Renal cortical epithelial cell (primary cell): ENCODE measurements around the gene PCDHGA7. TPM values are rescaled to one million over a fixed set of nuclear protein-coding genes. Genes with fewer than 3 reads are reported as not detected.
"Not testable (repeated sequence)": the region's sequence is repeated elsewhere in the genome, so short reads cannot be mapped to it uniquely, and the experiment has no call there.

Experiments used
- DNase-seq: peaks from one replicate; pipeline ENCODE4 v3.0.0-alpha.2; 2011; ENCODE audit warnings: low read depth
- total RNA-seq: library from RNA; depleted of rRNA; stranded (reverse); fragments of >200 nt; gene quantifications from 2 replicates; pipeline ENCODE4 v1.2.3, GENCODE V29; 2014

PCDHGA7 gene
- total RNA-seq, 1 donor from 2014 or later = 2.3 TPM

GRCh38 chr5:141398608-141399007 lies 16.1 kb downstream of the PCDHGA7 start:
- no peak for DNase-seq

DNA sequence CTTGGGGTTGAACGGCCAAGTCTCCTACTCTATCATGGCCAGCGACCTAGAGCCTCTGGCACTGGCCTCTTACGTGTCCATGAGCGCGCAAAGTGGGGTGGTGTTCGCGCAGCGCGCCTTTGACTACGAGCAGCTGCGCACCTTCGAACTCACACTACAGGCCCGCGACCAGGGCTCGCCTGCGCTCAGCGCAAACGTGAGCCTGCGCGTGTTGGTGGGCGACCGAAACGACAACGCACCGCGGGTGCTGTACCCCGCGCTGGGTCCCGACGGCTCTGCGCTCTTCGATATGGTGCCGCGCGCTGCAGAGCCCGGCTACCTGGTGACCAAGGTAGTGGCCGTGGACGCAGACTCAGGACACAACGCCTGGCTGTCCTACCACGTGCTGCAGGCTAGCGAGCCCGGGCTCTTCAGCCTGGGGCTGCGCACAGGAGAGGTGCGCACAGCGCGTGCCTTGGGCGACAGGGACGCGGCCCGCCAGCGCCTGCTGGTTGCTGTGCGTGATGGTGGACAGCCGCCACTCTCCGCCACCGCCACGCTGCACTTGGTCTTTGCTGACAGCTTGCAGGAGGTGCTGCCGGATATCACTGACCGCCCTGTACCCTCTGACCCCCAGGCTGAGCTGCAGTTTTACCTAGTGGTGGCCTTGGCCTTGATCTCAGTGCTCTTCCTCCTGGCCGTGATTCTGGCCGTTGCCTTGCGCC lies 17.2 kb downstream of the PCDHGA7 start:
- DNase-seq = no peak

DNA sequence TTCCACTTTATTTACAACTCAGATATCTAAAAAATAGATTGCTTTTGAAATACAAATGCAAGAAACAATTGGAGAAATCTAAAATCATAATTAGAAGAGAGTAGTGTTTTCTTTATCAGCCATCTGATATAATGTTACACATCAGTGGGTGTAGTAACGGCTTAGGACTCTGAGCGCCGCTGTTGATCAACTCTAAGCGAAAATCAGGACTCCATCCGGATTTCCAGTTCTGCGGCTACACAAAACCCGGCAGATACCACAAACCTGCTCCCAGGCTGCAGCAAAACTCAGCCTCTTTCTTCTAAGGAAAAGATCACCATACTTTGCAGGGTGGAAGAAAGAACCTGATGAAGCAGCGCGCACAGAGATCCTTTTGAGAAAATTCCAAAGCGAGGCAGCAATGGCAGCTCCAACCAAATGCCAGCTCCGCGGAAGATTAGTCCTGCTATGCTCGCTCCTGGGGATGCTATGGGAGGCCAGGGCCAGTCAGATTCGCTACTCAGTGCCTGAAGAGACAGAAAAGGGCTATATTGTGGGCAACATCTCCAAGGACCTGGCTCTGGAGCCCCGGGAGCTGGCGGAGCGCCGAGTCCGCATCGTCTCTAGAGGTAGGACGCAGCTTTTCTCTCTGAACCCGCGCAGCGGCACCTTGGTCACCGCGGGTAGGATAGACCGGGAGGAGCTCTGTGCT lies 20.2 kb downstream of the PCDHGA7 start, which contains the start of gene PCDHGA9:
Gene PCDHGA9, plus strand, starts transcription at position 226 of the 691 bp plus-strand sequence. Its CDS starts 175 bp downstream, at position 401.
- DNase-seq = peak; percentile 15

GRCh38 chr5:141403387-141403786 lies 20.8 kb downstream of the PCDHGA7 start:
- DNase-seq = no peak

GRCh38 chr5:141407790-141408505 lies 25.4 kb downstream of the PCDHGA7 start, which contains the start of gene PCDHGB6:
Gene PCDHGB6, plus strand, starts transcription at chr5:141408021. Its CDS starts 182 bp downstream, at chr5:141408203.
- DNase-seq = peak; percentile 7

GRCh38 chr5:141409598-141410306 lies 27.2 kb downstream of the PCDHGA7 start:
- no peak for DNase-seq

GRCh38 chr5:141411575-141411974 lies 29.0 kb downstream of the PCDHGA7 start:
- no peak for DNase-seq

DNA sequence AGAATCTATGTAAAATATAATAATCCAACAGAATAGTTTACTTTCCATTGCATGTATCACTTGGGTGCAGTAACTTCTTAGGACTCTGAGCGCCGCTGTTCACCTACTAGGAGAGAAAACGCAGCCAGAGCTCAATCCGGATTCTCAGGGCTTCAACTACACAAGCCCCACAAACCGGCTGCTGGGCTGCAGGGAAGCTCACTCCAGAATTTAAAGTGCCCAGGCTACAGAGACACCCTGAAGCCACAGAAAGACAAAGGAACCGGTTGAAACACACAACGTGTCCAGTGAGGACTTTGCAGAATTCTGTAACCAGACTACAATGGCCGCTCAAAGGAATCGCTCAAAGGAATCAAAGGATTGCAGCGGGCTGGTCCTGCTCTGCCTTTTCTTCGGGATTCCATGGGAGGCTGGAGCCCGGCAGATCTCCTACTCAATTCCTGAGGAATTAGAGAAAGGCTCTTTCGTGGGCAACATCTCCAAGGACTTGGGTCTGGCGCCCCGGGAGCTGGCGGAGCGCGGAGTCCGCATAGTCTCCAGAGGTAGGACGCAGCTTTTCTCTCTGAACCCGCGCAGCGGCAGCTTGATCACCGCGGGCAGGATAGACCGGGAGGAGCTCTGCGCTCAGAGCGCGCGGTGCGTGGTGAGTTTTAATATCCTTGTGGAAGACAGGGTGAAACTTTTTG lies 30.5 kb downstream of the PCDHGA7 start, which contains the start of gene PCDHGA10:
Gene PCDHGA10, plus strand, starts transcription at position 134 of the 686 bp plus-strand sequence. Its CDS starts 189 bp downstream, at position 323.
- DNase-seq = peak; percentile 30

DNA sequence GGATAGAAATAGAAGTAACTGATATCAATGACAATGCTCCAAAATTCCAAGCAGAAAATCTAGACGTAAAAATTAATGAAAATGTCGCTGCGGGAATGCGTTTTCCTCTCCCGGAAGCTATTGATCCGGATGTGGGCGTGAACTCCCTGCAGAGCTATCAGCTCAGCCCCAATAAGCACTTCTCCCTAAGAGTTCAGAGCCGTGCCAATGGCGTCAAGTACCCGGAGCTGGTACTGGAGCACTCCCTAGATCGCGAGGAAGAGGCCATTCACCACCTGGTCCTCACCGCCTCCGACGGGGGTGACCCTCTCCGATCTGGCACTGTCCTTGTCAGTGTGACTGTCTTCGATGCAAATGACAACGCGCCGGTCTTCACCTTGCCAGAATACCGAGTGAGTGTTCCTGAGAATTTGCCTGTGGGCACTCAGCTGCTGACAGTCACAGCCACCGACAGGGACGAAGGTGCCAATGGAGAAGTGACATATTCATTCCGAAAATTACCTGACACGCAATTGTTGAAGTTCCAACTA lies 31.1 kb downstream of the PCDHGA7 start:
- DNase-seq = no peak

GRCh38 chr5:141414548-141415274 lies 32.2 kb downstream of the PCDHGA7 start:
- DNase-seq = not testable (repeated sequence)

DNA sequence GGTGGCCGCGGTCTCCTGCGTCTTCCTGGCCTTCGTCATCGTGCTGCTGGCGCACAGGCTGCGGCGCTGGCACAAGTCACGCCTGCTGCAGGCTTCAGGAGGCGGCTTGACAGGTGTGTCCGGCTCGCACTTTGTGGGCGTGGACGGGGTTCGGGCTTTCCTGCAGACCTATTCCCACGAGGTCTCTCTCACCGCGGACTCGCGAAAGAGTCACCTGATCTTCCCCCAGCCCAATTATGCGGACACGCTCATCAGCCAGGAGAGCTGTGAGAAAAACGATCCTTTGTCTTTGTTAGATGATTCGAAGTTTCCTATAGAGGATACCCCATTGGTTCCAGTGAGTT lies 32.7 kb downstream of the PCDHGA7 start:
- DNase-seq = not testable (repeated sequence)

- DNase-seq = peak; percentile 58
Measured at GRCh38 chr5:141417494-141418172, 35.1 kb downstream of the PCDHGA7 start, which contains the start of gene PCDHGB7. Gene PCDHGB7, plus strand, starts transcription at chr5:141417677. Its CDS starts 183 bp downstream, at chr5:141417860.

GRCh38 chr5:141419074-141419880 lies 36.7 kb downstream of the PCDHGA7 start:
- DNase-seq = no peak

DNA sequence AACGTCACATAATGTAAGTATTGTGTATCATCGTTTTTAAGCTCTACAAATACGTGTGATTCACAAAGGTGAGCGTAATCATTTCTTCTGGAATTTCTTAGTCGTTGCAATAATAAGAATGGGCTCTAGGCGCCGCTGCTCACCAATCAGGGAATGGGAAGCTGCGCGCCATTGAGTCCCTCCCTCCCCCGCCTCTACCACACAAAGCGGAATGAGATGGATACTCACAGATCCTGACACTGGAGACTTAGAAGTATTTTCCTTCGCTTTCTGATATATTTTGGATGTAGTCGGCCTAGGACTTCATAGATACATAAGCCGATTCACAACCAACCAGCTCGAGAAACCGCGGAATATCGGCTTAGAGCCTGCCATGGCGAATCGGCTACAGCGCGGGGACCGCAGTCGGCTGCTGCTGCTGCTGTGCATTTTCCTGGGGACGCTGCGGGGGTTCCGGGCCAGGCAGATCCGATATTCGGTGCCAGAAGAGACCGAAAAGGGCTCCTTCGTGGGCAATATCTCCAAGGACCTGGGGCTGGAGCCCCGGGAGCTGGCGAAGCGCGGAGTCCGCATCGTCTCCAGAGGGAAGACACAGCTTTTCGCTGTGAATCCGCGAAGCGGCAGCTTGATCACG lies 38.4 kb downstream of the PCDHGA7 start, which contains the start of gene PCDHGA11:
Gene PCDHGA11, plus strand, starts transcription at position 197 of the 634 bp plus-strand sequence. Its CDS starts 177 bp downstream, at position 374.
- peak; percentile 13 for DNase-seq

DNA sequence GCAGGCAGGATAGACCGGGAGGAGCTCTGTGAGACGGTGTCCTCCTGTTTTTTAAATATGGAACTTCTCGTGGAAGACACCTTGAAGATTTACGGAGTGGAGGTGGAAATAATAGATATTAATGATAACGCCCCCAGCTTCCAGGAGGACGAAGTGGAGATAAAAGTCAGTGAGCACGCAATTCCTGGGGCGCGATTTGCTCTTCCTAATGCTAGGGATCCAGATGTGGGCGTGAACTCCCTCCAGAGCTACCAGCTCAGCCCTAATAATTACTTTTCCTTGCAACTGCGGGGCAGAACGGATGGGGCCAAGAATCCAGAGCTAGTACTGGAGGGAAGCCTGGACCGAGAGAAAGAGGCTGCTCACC lies 38.9 kb downstream of the PCDHGA7 start:
- no peak for DNase-seq

GRCh38 chr5:141422742-141423291 lies 40.3 kb downstream of the PCDHGA7 start:
- no peak for DNase-seq

DNA sequence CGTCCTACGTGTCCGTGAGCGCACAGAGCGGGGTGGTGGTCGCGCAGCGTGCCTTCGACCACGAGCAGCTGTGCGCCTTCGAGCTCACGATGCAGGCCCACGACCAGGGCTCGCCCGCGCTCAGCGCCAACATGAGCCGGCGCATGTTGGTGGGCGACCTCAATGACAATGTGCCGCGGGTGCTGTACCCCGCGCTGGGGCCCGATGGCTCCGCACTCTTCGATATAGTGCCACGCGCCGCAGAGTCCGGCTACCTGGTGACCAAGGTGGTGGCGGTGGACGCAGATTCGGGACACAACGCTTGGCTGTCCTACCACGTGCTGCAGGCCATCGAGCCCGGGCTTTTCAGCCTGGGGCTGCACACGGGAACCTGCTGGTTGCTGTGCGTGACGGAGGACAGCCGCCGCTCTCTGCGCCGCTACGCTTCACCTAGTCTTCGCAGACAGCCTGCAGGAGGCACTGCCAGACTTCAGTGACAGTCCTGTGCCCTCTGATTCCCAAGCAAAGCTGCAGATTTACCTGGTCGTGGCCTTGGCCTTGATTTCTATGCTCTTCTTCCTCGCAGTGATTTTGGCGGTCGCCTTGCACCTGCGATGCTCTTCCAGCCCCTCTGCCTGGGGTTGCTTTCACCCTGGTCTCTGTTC lies 45.4 kb downstream of the PCDHGA7 start:
- DNase-seq = no peak
